ENCODE results near the gene RSPRY1.

RSPRY1 gene

GRCh38 chr16:57284209-57284951 lies 98.3 kb downstream of the RSPRY1 start, which contains the start of gene PLLP:
PLLP (minus strand) TSS chr16:57284672; CDS start chr16:57284540, 132 bp downstream.
- peak; percentile 37 for DNase-seq (ENCODE audit: low read depth)
- no peak for TF ChIP-seq CTCF (IDR thresholded peaks at IDR 0.05; ENCODE audit: insufficient read depth, low read depth, low read length, missing control alignments)
- H3K4me3 ChIP-seq (ENCODE audit: low read depth, low read length), result peak within 1 kb of the TSS; percentile 52

- peak overlapping the region; percentile 52 for H3K4me3 ChIP-seq (ENCODE audit: low read depth, low read length)
- no peak for TF ChIP-seq CTCF (IDR thresholded peaks at IDR 0.05; ENCODE audit: insufficient read depth, low read depth, low read length, missing control alignments)
- no peak for DNase-seq (ENCODE audit: low read depth)
Observed at GRCh38 chr16:57284952-57285363, 98.8 kb downstream of the RSPRY1 start.

DNA sequence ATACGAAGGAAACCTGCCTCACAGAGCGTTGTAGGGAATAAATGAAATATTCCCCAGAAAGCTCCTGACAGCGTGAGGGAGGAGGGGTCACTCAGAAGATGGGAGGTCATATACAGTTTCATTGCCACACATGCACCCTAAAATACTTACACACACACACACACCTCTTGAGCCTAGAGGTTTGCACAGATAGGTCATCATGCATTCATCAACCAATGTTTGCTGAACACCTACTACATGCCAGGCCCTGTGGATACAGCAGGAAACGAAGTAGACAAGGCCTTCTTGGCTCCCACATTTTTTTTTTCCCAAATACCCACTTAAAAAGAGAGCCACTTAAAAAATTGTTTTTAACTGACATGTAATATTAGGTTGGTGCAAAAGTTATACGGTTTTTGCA lies 99.2 kb downstream of the RSPRY1 start:
- no peak for TF ChIP-seq CTCF (IDR thresholded peaks at IDR 0.05; ENCODE audit: insufficient read depth, low read depth, low read length, missing control alignments)
- no peak for DNase-seq (ENCODE audit: low read depth)
- H3K4me3 ChIP-seq (ENCODE audit: low read depth, low read length), result no peak overlapping the region

GRCh38 chr16:57289391-57290257 lies 103.5 kb downstream of the RSPRY1 start:
- H3K4me3 ChIP-seq (ENCODE audit: low read depth, low read length), result no peak overlapping the region
- DNase-seq (ENCODE audit: low read depth), result peak; percentile 32
- TF ChIP-seq CTCF (IDR thresholded peaks at IDR 0.05; ENCODE audit: insufficient read depth, low read depth, low read length, missing control alignments), result no peak

All from GM12865 (cell line).